ENCODE measurements around the gene IGLL5. TPM values are rescaled to one million over a fixed set of nuclear protein-coding genes. Genes with fewer than 3 reads are reported as not detected.

The IGLL5 gene
- polyA plus RNA-seq, 1 donor (not counting 4 experiments of a cell fraction or from before 2014, with no cell fraction given), result not detected

GRCh38 chr22:22915670-22916035 lies 28.0 kb downstream of the IGLL5 start:
- Histone ChIP-seq H3K9me3 (ENCODE audit: control insufficient read depth, low read depth, low read length) (no peaks in the 10 kb centered on the region), H3K4me3 (ENCODE audit: control insufficient read depth in 2 of 3, extremely low read depth in 1 of 3, insufficient read depth in 2 of 3, low read depth in 1 of 3, low read length in 3 of 3) (no peak overlapping the region), H3K27me3 (ENCODE audit: control insufficient read depth, extremely low read depth, insufficient read depth, low read length) (no peaks in the 10 kb centered on the region), H3K36me3 (ENCODE audit: control insufficient read depth in 2 of 2, extremely low read depth in 1 of 2, insufficient read depth in 2 of 2, low read length in 2 of 2) (no peaks in the 10 kb centered on the region), H3K9me1 (ENCODE audit: control insufficient read depth, extremely low read depth, insufficient read depth, low read length) (no peaks in the 10 kb centered on the region), H3K79me2 (ENCODE audit: control insufficient read depth, insufficient read depth, low read length) (no peaks in the 10 kb centered on the region), H2AFZ (ENCODE audit: control insufficient read depth, low read length) (no peak overlapping the region), H3K4me1 (ENCODE audit: control insufficient read depth, extremely low read depth, insufficient read depth, low read length) (no peaks in the 10 kb centered on the region), H3K27ac (ENCODE audit: control insufficient read depth, insufficient read depth, low read length) (no peak overlapping the region), H4K20me1 (ENCODE audit: control insufficient read depth, extremely low read depth, insufficient read depth, low read length) (no peaks in the 10 kb centered on the region), H3K4me2 (ENCODE audit: control insufficient read depth, extremely low read depth, insufficient read depth, low read depth, low read length) (no peak overlapping the region), H3K9ac (ENCODE audit: control insufficient read depth, extremely low read depth, insufficient read depth, low read length) (no peak overlapping the region)
- TF ChIP-seq EZH2 (IDR thresholded peaks at IDR 0.05; ENCODE audit: low read length) (no peak), CTCF (optimal IDR thresholded peaks at IDR 0.05 in 1 of 3, IDR thresholded peaks at IDR 0.05 in 1 of 3, conservative IDR thresholded peaks at IDR 0.05 in 1 of 3; ENCODE audit: extremely low read depth in 1 of 3, insufficient read depth in 2 of 3, low read length in 3 of 3) (no peak)
- FAIRE-seq (no peak), DNase-seq (ENCODE audit: low read depth, low spot score) (no peak)
- dilution Hi-C loops (cut with MboI; ENCODE audit: extremely low pct_ligation_motif_present, low sequenced_read_pairs), result no loop called here

- Histone ChIP-seq H3K9me3 (ENCODE audit: control insufficient read depth, low read depth, low read length) (no peaks in the 10 kb centered on the region), H3K79me2 (ENCODE audit: control insufficient read depth, insufficient read depth, low read length) (no peaks in the 10 kb centered on the region), H3K27ac (ENCODE audit: control insufficient read depth, insufficient read depth, low read length) (no peak overlapping the region), H3K9me1 (ENCODE audit: control insufficient read depth, extremely low read depth, insufficient read depth, low read length) (no peaks in the 10 kb centered on the region), H3K27me3 (ENCODE audit: control insufficient read depth, extremely low read depth, insufficient read depth, low read length) (peaks cover 2% of the 10 kb centered on the region), H3K4me2 (ENCODE audit: control insufficient read depth, extremely low read depth, insufficient read depth, low read depth, low read length) (no peak overlapping the region), H2AFZ (ENCODE audit: control insufficient read depth, low read length) (no peak overlapping the region), H3K4me1 (ENCODE audit: control insufficient read depth, extremely low read depth, insufficient read depth, low read length) (no peaks in the 10 kb centered on the region), H3K9ac (ENCODE audit: control insufficient read depth, extremely low read depth, insufficient read depth, low read length) (no peak overlapping the region), H4K20me1 (ENCODE audit: control insufficient read depth, extremely low read depth, insufficient read depth, low read length) (no peaks in the 10 kb centered on the region), H3K4me3 (ENCODE audit: control insufficient read depth in 2 of 3, extremely low read depth in 1 of 3, insufficient read depth in 2 of 3, low read depth in 1 of 3, low read length in 3 of 3) (no peak overlapping the region), H3K36me3 (ENCODE audit: control insufficient read depth in 2 of 2, extremely low read depth in 1 of 2, insufficient read depth in 2 of 2, low read length in 2 of 2) (no peaks in the 10 kb centered on the region)
- DNase-seq (ENCODE audit: low read depth, low spot score) (no peak), FAIRE-seq (no peak)
- no peak for TF ChIP-seq EZH2 (IDR thresholded peaks at IDR 0.05; ENCODE audit: low read length)
- no peak for TF ChIP-seq CTCF (optimal IDR thresholded peaks at IDR 0.05 in 1 of 3, IDR thresholded peaks at IDR 0.05 in 1 of 3, conservative IDR thresholded peaks at IDR 0.05 in 1 of 3; ENCODE audit: extremely low read depth in 1 of 3, insufficient read depth in 2 of 3, low read length in 3 of 3)
- dilution Hi-C loops (cut with MboI; ENCODE audit: extremely low pct_ligation_motif_present, low sequenced_read_pairs), result no loop called here
These were observed 28.8 kb downstream of the IGLL5 start for GRCh38 chr22:22916215-22916951.
